HG02943 (cell line): Measurements from ENCODE around the gene ELMO2.

Source experiments
- ATAC-seq: cut with Tn5 transposase; IDR thresholded peaks from one replicate; pipeline ENCODE4 v1.9.1; 2021; ENCODE audit warnings: mild to moderate bottlenecking, low read depth, moderate library complexity; ENCODE audit not compliant: unreplicated experiment

Gene ELMO2

DNA sequence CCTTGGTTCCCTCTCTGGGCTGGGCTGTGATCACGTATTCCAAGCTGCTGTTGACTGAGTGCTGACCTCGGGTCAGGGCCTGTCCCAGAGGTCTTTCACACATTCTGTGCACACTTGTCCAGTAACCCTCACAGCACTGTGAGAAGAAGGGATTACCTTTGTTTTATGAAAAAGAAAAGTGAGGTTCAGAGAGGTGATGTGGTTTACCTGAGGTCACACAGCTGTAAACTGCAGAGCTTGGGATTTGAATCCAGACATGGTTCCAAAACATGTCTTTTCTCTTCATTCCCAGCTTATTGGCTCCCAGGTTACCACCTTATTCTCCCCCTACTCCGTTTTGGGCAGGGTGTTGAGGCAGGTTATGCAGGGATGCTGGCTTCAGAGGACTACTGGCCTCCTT lies 69.7 kb downstream of the ELMO2 start:
- no peak for ATAC-seq

DNA sequence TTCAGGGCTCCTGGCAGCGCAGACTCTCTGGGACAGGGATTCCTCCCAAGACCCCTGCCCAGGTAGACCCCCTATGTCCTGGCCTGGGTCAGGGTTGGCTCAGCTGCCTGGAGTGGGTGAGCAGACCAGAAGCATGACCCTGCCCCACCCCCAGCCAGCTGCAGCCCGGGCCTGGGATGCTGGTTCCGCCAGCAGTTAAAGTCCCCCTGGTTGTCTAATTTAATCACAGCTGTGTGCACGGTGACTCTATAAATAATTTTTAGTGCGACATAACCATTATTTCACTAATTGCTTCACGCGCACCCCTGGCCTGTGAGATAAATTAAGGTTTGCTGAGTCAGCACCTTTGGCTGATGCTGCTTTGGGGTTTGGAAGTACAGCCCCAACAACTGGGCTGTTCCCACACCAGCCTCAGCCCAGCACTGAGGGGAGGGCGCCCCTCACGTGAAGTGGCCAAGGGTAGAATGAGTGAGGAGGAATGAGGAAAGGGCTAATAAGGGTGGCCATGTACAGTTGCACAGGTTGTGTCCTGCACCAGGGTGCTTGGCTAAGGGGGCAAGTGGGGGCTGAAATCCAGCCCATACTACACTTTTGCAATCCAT lies 72.0 kb downstream of the ELMO2 start:
- no peak for ATAC-seq

DNA sequence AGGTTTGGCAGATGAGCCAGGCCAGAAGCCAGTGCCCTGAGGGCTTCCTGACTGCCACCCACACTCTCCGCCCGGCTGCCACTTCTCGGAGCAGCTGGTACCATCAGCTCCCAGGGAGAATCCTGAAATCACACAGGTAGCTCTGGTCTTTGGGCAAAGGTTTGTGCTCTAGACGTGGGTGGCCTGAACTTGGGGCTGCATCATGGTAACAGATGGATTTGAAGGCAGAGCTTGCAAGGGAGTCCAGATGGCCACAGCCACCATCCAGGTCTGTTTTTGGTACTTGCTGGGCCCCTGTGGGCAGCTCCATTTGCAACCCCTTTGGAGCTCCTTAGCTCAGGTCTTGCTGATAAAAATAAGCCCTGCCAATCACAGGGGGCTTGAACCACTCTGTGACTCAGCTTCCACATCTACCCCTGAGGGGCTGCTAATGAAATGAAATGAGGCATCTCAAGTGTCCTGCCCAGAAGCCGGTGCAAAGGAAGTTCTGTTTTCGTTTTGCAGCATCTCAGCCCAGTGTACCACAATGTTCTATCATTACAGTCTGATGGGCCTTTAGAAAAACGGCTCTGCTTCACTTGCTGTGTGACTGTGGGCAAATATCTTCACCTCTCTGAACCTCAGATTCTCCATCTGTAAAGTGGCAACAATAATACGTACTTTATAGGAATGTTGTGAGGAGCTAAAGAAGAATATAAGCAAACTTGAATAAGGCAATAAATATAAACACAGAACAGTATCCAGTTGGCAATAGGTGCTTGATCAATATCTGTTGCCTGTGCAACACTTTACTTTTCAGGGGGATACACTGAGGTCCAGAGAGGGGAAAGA lies 73.0 kb downstream of the ELMO2 start:
- ATAC-seq = no peak

DNA sequence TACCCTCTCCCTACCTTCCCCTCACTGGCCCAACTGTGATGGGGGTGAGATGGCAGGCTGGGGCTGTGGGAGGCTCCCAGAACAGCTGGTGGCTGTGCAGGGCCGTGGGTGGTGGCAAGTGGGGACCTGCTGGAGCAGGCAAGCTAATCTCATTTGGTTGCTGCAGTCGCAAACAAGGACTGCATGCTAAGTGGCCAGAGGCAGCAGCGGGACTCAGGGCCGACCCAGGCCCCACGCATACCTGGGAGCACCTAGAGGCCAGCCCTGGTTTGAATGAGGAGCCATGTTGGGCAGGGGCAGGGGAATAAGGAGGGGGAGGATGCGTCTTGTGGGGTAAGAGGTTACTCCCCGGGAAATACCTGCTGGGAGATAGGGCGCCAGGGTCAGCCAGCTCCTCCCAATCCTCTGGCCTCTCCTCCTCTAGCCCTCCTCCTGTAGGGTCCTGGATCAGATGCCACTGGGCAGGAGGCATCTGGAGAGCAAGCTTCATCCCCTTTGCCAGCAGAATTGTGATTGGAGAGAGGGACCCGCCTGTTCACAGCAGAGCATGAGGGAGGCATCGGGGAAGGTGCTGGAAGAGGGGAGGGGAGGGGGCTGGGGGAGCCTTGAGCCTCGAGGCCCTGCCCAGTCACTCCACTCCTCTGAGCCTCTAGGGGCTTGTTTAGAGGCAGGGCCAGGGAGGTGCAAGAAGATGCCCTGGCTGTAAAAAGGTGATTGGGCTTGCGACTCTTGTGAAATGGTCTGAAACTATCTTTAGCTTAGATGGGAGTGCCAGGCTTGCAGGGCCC lies 73.8 kb downstream of the ELMO2 start:
- no peak for ATAC-seq

DNA sequence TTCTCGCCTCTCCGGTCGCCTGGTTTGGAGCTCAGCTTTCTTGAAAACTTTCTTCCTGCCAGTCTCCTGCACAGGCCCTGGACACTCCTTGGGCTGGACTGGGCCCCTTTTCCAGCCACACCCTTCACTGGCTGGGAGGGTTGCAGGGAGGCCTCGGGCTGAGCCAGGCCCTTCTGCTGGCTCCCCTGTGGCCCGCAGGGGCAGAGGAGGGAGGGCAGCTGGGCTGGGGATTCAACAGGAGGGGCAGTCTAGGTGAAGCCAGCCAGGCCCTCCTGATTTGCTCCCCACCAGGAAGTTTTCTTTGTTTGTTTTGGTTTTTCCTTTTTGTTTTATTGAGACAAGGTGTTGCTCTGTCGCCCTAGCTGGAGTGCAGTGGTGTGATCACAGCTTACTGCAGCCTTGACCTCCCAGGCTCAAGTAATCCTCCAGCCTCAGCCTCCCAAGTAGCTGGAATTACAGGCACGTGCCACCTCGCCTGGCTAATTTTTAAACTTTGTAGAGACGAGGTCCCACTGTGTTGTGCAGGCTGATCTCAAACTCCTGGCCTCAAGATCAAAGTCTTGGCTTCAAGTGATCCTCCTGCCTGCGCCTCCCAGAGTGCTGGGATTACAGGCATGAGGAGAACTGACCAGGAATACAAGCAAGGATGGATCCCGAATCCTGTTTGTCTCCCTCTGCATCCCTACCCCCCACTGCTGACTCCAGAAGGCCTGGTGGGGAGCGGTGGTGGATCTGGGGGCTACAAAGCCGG lies 74.6 kb downstream of the ELMO2 start:
- ATAC-seq = no peak

DNA sequence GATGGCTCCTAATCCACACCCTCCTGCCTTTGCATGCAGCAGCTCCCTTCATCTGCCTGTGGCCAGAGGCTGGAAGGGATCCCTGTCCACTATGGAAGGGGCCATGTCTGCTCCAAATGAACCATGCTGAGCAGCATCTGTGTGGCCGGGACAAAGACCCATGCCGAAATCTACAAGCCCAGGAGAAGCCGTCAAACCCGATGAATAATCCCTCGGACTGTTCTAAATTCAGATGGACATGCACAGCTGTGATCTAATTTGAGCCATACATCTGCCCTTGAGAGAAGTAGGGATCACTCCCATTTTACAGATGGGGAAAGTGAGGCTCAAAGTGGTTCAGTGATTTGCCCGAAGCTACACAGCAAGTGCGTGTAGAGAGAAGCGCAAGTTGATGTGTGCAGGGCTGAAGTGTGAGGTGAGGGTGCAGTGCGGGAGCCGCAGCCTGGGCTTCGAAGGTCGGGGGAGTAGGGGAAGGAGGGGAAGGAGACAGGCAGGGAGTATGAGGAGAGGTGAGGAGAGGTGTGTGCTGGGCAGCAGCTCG lies 75.5 kb downstream of the ELMO2 start:
- ATAC-seq = no peak

DNA sequence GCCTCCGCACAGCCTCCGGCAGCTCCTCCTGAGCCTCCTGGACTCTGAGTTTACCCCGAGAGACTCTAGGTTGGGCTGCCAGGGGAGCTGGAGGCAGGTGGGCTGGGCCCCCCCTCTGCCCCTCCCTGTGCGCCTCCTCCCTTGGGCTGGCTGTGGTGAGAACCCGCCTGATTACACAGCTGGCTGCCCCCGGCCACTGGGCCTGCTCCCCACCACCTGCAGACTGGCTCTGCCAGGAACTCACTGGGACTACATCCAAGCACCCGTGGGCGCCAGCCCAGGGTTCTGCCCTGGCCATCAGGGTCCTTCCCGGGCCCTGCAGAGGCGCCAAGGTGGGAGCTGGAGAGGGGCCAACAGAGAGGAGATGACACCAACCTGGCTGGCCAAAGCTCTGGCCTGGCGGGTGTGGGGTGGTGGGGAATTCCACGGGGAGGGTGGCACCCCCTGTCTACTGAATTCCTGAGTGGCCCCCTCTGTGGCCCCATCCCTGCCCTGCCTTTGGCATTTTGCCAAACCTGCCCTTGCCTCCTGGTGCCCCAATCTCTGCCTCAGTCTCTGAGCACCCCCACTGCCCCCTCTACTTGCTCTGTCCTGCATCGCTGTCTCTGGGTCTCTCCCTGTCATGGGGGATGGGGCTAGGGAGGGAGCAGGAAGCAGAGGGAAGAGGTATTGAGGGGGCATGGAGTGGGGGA lies 76.2 kb downstream of the ELMO2 start:
- ATAC-seq = no peak

DNA sequence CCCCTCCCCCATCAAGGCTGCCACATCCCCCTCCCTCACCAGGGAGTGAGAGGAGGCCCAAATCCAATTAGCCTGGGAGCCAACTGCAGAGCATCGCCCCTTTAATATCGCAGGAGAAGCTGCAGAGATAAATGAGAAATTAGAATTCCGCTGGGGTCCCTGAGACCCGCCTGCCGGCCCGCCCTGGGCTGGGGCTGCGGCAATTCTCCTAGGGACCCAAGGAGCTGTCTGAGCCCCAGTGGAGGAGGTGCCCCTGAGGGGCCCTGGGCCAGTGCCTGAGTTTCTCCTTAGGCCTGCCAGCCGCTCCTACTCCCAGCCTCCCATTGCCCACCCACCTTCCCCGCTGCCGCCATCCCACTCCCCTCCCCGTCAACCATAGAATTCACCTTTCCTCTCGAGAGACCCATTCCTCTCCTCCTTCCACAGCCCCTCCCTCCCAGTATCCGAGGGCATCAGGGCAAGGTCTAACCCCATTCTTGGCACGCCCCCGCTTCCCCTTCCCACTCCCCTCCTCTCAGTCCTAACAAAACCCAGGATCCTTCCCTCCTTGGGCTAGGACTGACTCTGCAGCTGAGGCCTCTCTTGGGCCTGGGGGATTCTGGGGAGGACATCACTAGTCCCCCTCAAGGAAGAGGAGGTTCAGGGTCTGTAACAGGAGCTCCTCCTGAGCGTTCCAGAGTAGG lies 78.1 kb downstream of the ELMO2 start:
- ATAC-seq = no peak

DNA sequence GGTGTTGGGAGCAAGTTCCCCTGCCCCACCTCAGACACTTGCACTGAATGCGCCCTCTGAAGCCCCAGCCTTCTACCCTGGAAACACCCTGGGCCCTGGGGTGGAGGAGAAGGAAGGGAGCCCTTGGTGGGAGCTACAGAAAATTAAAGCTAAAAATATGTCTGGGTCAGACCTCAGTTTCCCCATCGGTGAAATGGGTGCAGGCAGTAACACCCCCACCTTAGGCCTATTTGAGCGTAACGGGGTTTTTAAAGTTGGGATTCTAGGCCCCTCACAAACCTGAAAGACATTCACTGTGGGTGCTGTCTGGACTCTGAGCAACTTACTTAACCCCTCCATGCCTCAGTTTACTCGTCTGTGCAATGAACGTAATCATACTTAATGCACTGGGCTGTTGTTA lies 78.9 kb downstream of the ELMO2 start:
- ATAC-seq = no peak

DNA sequence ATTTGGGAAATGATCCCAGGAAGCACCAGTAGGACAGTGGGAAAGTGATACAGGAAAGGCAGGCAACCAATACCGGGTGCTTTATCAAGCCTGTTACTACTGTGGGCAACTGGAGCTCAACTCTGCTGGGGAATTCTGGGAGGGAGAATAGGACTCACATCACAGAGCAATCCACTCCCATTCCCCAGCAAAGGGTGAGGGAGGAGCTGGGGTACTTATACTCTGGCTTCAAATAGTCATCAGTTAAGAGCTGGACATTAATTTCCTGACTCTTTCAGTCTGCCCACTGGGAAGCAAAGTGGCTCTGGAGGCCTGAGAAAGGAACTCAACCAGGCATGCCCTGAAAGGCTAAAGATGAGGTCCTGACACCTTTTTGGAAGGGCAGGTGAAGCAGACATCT lies 80.6 kb downstream of the ELMO2 start:
- no peak for ATAC-seq

DNA sequence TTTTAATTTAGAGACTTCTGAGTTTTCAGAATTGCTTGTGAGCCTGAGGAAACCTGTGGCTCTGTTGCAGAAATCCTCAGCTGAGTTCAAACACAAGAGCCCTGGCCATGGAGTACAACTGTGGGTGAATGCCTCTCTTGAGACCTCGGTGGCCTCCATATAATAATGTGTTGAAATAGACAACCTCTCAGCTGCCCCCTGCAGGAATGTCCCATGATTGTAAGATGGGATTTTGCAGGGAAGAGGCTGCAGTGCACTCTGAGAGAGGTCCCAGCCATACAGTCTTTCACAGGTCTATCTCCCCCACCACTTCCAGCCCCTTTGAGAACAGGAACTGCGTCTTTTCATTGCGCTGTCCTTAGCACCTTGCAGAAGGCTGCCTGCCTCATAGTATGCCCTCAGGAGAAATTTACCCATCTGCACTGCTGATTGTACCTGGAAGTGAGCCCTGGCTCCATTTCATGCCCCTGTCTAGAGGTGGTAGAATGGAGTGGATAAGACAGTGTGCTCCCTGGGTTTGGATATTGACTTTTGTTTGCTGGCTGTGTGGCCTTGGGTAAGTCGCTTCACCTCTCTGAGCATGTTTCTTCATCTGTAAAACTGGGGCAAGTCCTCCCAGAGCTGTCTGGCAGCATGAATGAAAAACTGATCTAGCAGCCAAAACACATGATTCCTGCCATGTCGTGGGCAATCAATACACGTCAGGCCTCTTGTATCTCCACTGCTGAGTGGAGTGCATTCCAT lies 81.3 kb downstream of the ELMO2 start:
- no peak for ATAC-seq

DNA sequence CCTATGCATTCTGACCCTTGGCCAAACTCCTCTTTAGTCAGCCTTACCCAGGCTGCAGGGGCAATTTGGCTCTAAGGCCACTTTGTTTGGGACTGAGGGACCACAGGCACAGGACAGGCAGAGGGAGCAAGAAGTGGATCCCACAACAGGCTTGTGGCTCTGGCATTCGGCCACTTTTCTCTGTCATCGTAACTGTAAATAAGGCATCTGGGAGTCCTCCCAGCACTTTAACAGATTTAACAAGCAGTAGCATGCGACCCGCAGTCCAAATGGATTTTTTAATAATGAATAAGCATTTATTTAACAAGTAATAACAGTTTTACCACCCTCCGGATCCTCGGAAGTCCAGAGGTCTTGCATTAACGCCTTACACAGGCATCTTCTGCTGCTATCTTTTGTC lies 82.0 kb downstream of the ELMO2 start:
- ATAC-seq = no peak

DNA sequence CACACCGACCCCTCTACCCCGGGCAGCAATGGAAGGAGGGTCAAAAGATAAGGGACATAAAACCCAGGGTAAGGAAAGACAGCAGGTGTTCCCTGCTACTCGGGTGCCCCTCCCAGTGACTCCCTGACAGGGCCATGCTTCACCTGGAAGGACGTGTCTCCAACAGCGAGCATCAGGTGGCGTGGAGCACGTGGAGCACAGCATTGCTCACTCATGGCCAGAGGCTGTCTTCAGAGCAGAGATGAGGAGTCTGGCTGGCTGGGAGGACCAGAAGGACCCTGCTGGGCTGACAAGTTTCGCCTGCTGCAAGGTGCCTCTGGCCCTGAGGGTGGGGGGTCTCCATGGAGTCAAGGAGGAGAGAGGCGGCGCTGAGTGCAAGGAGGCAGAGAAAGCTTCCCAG lies 82.9 kb downstream of the ELMO2 start:
- ATAC-seq = no peak

DNA sequence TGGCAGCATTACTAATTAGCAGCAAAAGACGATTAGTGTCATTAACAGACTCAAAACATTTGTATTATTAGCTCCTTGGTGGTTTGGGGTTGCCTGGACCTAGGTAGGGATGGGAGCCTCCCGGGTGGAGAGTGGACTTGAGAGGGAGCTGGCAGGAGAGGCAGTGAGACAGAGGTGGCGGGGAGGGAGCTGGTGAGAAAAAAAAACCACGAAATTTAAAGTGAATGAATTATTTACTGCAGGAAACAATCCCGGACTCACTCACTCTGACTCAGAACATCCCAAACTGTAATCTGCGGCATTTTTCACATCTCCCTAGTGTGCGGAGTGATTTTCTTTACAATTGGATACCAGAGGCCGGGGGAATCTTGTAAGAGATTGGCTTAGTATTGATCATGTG lies 83.8 kb downstream of the ELMO2 start:
- no peak for ATAC-seq

DNA sequence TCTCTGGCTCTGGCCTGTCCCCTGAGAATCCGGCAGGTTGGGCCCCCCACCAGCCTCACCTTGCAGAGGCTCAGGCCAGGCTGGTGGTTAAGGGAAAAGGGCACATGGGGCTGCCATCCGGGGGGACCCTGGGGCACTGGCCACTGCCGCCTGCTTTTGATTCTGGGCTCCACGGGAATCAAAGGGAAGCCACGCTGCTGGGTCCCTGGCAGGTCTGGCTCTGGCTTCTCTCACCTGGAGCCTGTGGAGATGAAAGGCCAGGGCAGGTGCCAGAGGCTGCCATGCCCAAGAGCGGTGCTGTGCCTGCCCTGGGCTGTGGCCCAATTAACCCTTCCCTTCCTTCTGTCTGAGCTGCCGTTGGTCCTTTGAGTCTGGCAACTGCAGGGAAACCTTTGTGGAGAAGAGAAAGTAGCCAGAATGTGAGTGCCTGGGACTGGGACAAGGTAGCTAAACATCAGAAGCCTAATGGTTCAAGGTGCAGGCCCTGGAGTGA lies 88.7 kb downstream of the ELMO2 start:
- ATAC-seq = no peak

DNA sequence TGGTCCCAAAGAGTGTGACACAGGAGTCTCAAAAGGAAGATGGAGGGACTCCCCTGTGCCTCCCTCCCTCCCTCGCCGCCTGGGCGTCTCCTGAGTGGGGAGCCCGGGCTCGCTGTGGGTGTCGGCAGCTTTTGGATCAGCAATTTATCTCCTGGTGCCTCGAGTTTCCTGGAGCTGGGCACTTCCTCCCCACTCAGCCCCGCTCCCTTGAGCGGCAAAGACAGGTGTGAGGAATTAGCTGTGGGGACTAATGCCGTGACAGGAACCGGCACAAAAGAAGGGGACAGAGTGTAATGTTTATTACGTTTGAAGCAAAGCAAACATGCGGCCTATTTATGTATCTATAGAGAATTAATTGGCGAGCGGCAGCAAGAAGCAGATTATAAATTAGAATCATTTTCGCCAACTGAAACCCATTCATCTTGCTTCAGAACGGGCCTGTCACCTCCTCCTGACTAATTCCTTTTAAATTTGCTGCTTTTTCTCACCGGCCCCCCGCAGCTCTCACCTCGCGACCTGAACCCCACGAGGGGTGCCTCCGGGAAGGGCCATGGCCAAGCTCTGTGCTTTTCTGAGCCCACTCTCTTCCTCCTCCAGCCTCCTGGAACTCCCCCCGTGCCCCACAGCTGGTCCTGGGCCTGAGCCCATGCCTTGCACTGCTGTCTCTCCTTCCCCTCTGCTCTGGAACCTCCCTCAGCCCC lies 89.3 kb downstream of the ELMO2 start:
- ATAC-seq = no peak
